Motor neuron (in vitro differentiated cells): ENCODE results near the gene ELL3. TPM values are rescaled to one million over a fixed set of nuclear protein-coding genes. Genes with fewer than 3 reads are reported as not detected.
"Not testable (repeated sequence)": the region's sequence is repeated elsewhere in the genome, so short reads cannot be mapped to it uniquely, and the experiment has no call there.

Experiments used
- ATAC-seq, 8 experiments: fragments of 200-7000 bp; cut with Tn5 transposase; replicated peaks in 6 of 8; 2 replicates each; pipeline ENCODE4 v1.8.0; 2021; ENCODE audit warnings: mild to moderate bottlenecking in 8 of 8, moderate library complexity in 8 of 8
- H3K27ac ChIP-seq, 2 donors: fragments of 250-450 bp; sonication (Bioruptor Pico); 2 replicates each; pipeline ENCODE4 v1.9.0; 2021; ENCODE audit warnings: antibody characterized with exemption in 2 of 2, mild to moderate bottlenecking in 2 of 2, moderate library complexity in 1 of 2
- H3K4me1 ChIP-seq, 2 donors: fragments of 250-450 bp; sonication (Bioruptor Pico); replicated peaks in 1 of 2; 2 replicates each; pipeline ENCODE4 v1.6.1; 2021; ENCODE audit warnings: antibody characterized with exemption in 2 of 2, mild to moderate bottlenecking in 2 of 2, moderate library complexity in 1 of 2
- H3K4me3 ChIP-seq, 5 donors: fragments of 250-450 bp; sonication (Bioruptor Pico); 2 replicates each; pipeline ENCODE4 v1.9.0; 2021; ENCODE audit warnings: antibody characterized with exemption in 5 of 5, mild to moderate bottlenecking in 5 of 5, moderate library complexity in 4 of 5
- WGBS, 10 experiments: fragments of 450-650 bp; shearing (Covaris generic); methylation state at CpG; one replicate each; pipeline ENCODE4 v1.0.0; 2022; 5-methylcytosine and 5-hydroxymethylcytosine counted together
- in situ Hi-C, 9 experiments: fragments of 400-800 bp; cut with MboI; loops; one replicate each; pipeline ENCODE4 v1.15.0; 2021; ENCODE audit warnings: low sequenced_read_pairs in 9 of 9, low pct_unique_long_range_greater_than_20kb in 2 of 9; ENCODE audit not compliant: unreplicated experiment in 9 of 9
- total RNA-seq, 8 experiments: library from RNA; unstranded; fragments of 300-600 nt; gene quantifications; 2 replicates each; pipeline versions ENCODE4 v1.2.3 to v1.2.4, GENCODE V29; 2022

ELL3 gene, protein sequence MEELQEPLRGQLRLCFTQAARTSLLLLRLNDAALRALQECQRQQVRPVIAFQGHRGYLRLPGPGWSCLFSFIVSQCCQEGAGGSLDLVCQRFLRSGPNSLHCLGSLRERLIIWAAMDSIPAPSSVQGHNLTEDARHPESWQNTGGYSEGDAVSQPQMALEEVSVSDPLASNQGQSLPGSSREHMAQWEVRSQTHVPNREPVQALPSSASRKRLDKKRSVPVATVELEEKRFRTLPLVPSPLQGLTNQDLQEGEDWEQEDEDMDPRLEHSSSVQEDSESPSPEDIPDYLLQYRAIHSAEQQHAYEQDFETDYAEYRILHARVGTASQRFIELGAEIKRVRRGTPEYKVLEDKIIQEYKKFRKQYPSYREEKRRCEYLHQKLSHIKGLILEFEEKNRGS
- total RNA-seq: 1 to 10 TPM in 6 of 8 experiments, under 1 TPM in 2; 0.60 to 4.2 (median 1.6) TPM

- 0% methylated on average over 2 of the region's 41 CpGs; no CpG with 5 or more reads in 9 of the 10 experiments for WGBS, 10 experiments
These were observed at the start of gene ELL3 for GRCh38 chr15:43776718-43777266. Gene ELL3, minus strand, starts transcription at chr15:43776966. Its CDS starts 65 bp downstream, at chr15:43776901.

DNA sequence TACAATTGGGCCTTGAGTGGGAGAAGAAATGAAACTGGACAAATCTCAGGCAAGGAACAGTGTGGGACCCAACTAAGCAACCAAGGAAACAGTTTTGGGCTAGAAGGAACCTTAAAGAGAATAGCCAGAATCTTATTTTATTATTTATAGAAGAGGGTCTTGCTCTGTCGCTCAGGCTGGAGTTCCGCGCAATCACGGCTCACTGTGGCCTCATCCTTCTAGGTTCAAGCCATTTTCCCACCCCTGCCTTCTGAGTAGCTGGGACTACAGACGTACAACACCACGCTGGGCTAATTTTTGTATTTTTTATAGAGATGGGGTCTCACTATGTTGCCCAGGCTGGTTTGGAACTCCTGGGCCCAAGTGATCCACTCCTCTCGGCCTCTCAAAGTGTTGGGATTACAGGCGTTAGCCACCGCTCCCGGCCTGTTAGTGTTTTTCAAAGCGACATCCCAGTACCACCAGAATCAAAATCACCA, 49.3 kb upstream of the ELL3 start:
- WGBS, 10 experiments: 82 to 100% (median 91%) methylated on average over 1 to 9 of the region's 11 CpGs; no CpG with 5 or more reads in 2 of the 10 experiments
- H3K4me1 ChIP-seq: peaks cover 10% of the 10 kb centered on the region in 2 donors
- H3K27ac ChIP-seq: no peak overlapping the region
- H3K4me3 ChIP-seq: peak overlapping the region in 2 of 5 donors; percentile 31 to 34
- no peak for ATAC-seq
- in situ Hi-C loops: no loop called here

More at GRCh38 chr15:43776718-43777266, at the start of gene ELL3:
- Histone ChIP-seq H3K4me3 (peak within 1 kb of the TSS; percentile 14 to 47 (median 37)), H3K27ac (no peak within 1 kb of the TSS), H3K4me1 (peaks cover 0 to 3% of the 10 kb centered on the region in 2 donors)
- peak; percentile 65 to 79 (median 72) for ATAC-seq
- in situ Hi-C loops: no loop called here

DNA sequence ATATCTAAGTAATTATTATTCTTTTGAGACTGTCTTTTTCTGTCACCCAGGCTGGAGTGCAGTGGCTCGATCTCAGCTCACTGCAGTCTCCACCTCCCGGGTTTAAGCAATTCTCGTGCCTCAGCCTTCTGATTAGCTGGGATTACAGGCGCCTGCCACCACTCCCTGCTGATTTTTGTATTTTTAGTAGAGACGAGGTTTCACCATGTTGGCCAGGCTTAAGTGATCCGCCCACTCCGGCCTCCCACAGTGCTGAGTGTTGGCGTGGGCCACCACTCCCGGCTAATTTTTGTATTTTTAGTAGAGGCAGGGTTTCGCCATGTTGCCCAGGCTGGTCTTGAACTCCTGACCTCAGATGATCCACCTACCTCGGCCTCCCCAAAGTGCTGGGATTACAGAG, 48.5 kb upstream of the ELL3 start:
- WGBS, 10 experiments: 75 to 100% (median 91%) methylated on average over 4 to 7 of the region's 11 CpGs; no CpG with 5 or more reads in 3 of the 10 experiments
- ATAC-seq, H3K4me3 ChIP-seq, in situ Hi-C loops, H3K27ac ChIP-seq: not testable (repeated sequence)
- peaks cover 10% of the 10 kb centered on the region in 2 donors for H3K4me1 ChIP-seq

- Histone ChIP-seq H3K4me3 (peak within 1 kb of the TSS; percentile 50 to 87 (median 66)), H3K4me1 (peaks cover 10% of the 10 kb centered on the region in 2 donors), H3K27ac (peak within 1 kb of the TSS; percentile 61 to 77)
- ATAC-seq: peak; percentile 89 to 97 (median 94)
- in situ Hi-C loops: no loop called here
- WGBS, 10 experiments: 6 to 92% (median 24%) methylated on average over 2 to 34 of the region's 46 CpGs
These were observed 47.8 kb upstream of the ELL3 start, which contains the start of gene MFAP1 for GRCh38 chr15:43824302-43825246. Gene MFAP1, minus strand, starts transcription at chr15:43824690. Its CDS starts 121 bp downstream, at chr15:43824569.

GRCh38 chr15:43821505-43821904, 44.7 kb upstream of the ELL3 start:
- in situ Hi-C loops: no loop called here
- Histone ChIP-seq H3K27ac (no peak overlapping the region), H3K4me3 (no peak overlapping the region), H3K4me1 (peaks cover 7 to 10% of the 10 kb centered on the region in 2 donors)
- ATAC-seq: no peak
- 67 to 100% (median 97%) methylated on average over 1 to 3 of the region's 3 CpGs for WGBS, 10 experiments

DNA sequence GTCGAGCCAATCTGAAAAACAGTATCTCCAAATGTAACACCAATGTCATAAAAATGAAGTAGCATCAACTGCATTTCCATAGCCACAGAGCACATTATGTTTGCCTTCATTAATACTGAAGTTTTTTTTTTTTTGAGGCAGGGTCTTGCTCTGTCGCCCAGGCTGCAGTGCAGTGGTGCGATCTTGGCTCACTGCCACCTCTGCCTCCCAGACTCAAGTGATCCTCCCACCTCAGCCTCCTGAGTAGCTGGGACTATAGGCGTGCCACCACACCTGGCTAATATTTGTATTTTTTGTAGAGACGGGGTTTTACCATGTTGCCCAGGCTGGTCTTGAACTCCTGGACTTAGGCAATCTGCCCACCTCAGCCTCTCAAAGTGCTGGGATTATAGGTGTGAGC, 38.3 kb upstream of the ELL3 start:
- in situ Hi-C loops, H3K4me3 ChIP-seq, ATAC-seq, H3K27ac ChIP-seq, H3K4me1 ChIP-seq: not testable (repeated sequence)
- WGBS, 10 experiments: 71 to 100% (median 100%) methylated on average over 1 to 3 of the region's 5 CpGs; no CpG with 5 or more reads in 2 of the 10 experiments

- in situ Hi-C loops: no loop called here
- Histone ChIP-seq H3K4me1 (no peaks in the 10 kb centered on the region), H3K27ac (no peak overlapping the region), H3K4me3 (no peak overlapping the region)
- ATAC-seq: no peak
- 86 to 100% (median 94%) methylated on average over 1 to 6 of the region's 6 CpGs; no CpG with 5 or more reads in 2 of the 10 experiments for WGBS, 10 experiments
These were observed 32.4 kb upstream of the ELL3 start for GRCh38 chr15:43808960-43809678.

DNA sequence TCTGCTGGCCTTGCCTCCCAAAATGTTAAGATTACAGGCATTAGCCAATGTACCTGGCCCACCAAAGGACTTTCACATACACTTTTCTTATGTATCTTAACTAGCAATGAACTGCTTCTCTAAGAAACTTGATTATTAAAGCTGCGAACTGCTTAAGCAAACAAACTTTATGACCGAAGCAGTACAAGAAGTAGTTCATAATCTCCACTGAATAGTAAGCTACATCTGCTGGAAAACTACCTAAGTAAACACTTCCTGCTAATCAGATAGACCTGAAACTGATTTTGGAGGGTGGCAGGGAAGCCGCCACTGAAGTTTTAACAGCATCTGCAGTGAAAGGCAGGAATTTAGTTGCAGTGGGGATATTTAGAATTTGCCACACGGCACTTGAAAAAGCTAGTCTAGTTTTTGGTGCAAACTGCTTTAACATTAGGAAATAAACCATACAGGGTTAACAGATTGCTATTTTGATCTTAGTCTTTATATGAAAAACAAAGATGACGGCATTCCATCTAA, 31.7 kb upstream of the ELL3 start:
- WGBS, 10 experiments: 89 to 100% (median 98%) methylated on average over 1 to 5 of the region's 5 CpGs; no CpG with 5 or more reads in 1 of the 10 experiments
- no peak overlapping the region for H3K27ac ChIP-seq
- H3K4me3 ChIP-seq: no peak overlapping the region
- no peak for ATAC-seq
- in situ Hi-C loops: no loop called here
- H3K4me1 ChIP-seq: no peaks in the 10 kb centered on the region

- H3K4me3 ChIP-seq, ATAC-seq, H3K27ac ChIP-seq, in situ Hi-C loops: not testable (repeated sequence)
- H3K4me1 ChIP-seq: peaks cover 9 to 17% of the 10 kb centered on the region in 2 donors
- 94 to 100% (median 99%) methylated on average over 1 to 7 of the region's 7 CpGs; no CpG with 5 or more reads in 4 of the 10 experiments for WGBS, 10 experiments
These were observed 25.9 kb upstream of the ELL3 start for GRCh38 chr15:43802676-43803075.

- peak within 1 kb of the TSS; percentile 50 to 94 (median 83) for H3K4me3 ChIP-seq
- WGBS, 10 experiments: 0 to 47% (median 17%) methylated on average over 1 to 27 of the region's 44 CpGs
- peaks cover 9 to 17% of the 10 kb centered on the region in 2 donors for H3K4me1 ChIP-seq
- peak; percentile 76 to 91 (median 86) for ATAC-seq
- H3K27ac ChIP-seq: peak within 1 kb of the TSS; percentile 96 to 98
- in situ Hi-C loops: no loop called here
These were observed 23.7 kb upstream of the ELL3 start, which contains the start of gene HYPK for GRCh38 chr15:43800286-43801141. Gene HYPK, plus strand, starts transcription at chr15:43800599. Its CDS starts 24 bp downstream, at chr15:43800623.

DNA sequence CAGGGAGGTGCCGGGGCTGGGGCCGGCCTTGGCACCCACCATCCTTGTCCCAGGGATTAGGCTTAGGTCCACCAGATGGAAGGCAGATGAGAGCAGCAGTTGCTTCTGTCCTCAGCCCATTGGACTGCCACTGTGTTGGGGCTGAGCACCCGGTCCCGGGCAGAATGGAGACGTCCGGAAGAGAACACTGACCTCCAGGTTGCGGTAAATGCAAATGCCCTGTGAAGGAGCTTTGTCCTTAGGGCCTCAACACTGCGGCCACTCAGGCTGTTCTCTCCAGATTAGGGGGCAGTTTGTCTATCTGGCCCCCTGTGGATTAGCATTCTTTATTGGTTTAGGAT, 23.1 kb upstream of the ELL3 start, which contains the start of gene SERINC4:
TSS of gene SERINC4 (minus strand) at position 276 of the 341 bp plus-strand sequence. CDS start at position 42, 234 bp downstream.
- WGBS, 10 experiments: 89 to 93% (median 92%) methylated on average over 2 to 5 of the region's 8 CpGs; no CpG with 5 or more reads in 7 of the 10 experiments
- peak within 1 kb of the TSS; percentile 50 to 94 (median 83) for H3K4me3 ChIP-seq
- in situ Hi-C loops: no loop called here
- H3K27ac ChIP-seq: peak within 1 kb of the TSS; percentile 96 to 98
- ATAC-seq: peak in 6 of 8 experiments; percentile 2 to 34 (median 24)
- H3K4me1 ChIP-seq: peaks cover 9 to 17% of the 10 kb centered on the region in 2 donors
